SK-N-MC (cell line): ENCODE results near the gene RREB1.

Experiments
- EZH2 ChIP-seq: fragments of 200-600 bp; sonication (generic); IDR thresholded peaks from one replicate; pipeline ENCODE4 v1.6.1; 2017; ENCODE audit warnings: antibody characterized with exemption
- FOXP2 ChIP-seq: optimal IDR thresholded peaks from 2 replicates; pipeline ENCODE3; 2011; ENCODE audit warnings: mild to moderate bottlenecking, moderate library complexity; ENCODE audit not compliant: insufficient read depth; ENCODE audit errors: extremely low read length, control extremely low read depth
- POLR2AphosphoS5 ChIP-seq: IDR thresholded peaks from 2 replicates; pipeline ENCODE4 v1.6.1; 2012; ENCODE audit warnings: mild to moderate bottlenecking, low read depth, low read length, borderline replicate concordance

DNA sequence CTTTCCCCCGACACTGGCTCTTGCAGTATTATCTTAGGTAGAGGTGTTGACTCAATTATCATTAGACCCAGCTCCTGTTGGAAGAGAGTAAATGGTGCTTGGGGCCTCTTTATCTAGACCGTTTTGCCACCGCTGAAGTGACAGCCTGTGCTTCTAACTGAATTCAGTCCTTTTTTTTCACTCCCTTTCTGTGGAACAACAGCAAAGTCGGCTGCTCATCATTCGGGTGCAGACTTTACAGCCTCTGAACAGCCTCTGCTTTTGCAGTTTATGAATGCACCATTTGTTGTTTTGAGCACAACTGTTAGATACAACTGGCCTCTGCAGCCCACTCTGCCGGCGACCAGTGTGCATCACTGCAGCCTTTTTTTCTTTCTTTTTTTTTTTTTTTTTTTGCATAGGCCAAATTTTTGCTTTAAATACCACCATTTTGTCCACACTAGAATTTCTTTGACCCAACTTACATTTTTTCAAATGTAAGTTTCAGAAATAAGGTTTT is 35.8 kb downstream of the RREB1 start:
- no peak for TF ChIP-seq EZH2
- no peak for TF ChIP-seq POLR2AphosphoS5
- no peak for TF ChIP-seq FOXP2
